ENCODE measurements around the gene ADAM12. TPM values are rescaled to one million over a fixed set of nuclear protein-coding genes. Genes with fewer than 3 reads are reported as not detected.

The ADAM12 gene
- total and polyA plus RNA-seq, 8 donors = 0.03 to 3.7 (median 0.15) TPM

DNA sequence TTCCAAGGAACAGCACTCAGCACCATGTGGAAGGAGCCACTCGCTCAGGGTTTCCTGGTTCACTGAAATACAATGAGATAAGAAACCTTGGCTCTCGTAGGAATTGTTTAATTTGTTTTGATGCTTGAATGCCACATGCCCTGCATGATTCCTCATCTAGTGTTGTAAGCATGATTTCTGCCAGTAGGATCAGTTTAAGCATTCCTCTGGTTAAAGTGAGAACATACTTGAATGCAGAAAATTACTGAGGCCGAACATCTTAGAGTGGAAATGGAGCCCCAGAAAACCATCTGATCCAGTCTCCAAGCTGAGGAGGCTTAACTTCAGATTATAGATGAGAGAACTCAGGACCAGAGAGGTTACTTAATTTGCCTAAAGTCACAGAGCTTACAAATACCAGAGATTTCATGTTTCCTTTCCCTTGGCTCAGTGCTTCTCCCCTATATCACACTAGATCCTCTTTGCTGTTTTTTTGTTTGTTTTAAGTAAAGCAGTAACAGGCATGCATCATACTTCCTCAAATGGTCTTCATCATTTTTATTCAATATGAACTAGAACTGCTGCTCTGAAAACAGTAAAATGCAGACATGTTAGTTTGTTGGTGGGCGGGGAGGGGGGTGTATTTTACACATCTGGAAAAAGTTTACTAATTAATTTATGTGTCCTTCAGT is 125.1 kb downstream of the ADAM12 start:
- no peak for ATAC-seq
- WGBS, 2 donors = 37 to 53% methylated on average over 4 of the region's 4 CpGs
- intact Hi-C loops (cut with DNase I) = no loop called here
- H3K4me3 ChIP-seq = no peak overlapping the region
- TF ChIP-seq, protein P1, sequence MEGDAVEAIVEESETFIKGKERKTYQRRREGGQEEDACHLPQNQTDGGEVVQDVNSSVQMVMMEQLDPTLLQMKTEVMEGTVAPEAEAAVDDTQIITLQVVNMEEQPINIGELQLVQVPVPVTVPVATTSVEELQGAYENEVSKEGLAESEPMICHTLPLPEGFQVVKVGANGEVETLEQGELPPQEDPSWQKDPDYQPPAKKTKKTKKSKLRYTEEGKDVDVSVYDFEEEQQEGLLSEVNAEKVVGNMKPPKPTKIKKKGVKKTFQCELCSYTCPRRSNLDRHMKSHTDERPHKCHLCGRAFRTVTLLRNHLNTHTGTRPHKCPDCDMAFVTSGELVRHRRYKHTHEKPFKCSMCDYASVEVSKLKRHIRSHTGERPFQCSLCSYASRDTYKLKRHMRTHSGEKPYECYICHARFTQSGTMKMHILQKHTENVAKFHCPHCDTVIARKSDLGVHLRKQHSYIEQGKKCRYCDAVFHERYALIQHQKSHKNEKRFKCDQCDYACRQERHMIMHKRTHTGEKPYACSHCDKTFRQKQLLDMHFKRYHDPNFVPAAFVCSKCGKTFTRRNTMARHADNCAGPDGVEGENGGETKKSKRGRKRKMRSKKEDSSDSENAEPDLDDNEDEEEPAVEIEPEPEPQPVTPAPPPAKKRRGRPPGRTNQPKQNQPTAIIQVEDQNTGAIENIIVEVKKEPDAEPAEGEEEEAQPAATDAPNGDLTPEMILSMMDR (IDR thresholded peaks at IDR 0.05) = no peak
- H3K4me1 ChIP-seq = no peaks in the 10 kb centered on the region
- FAIRE-seq = no peak
- no peak for DNase-seq
- H3K9me3 ChIP-seq = no peaks in the 10 kb centered on the region
- H3K27ac ChIP-seq = no peak overlapping the region
- no peaks in the 10 kb centered on the region for H3K27me3 ChIP-seq
- no peaks in the 10 kb centered on the region for H3K36me3 ChIP-seq

DNA sequence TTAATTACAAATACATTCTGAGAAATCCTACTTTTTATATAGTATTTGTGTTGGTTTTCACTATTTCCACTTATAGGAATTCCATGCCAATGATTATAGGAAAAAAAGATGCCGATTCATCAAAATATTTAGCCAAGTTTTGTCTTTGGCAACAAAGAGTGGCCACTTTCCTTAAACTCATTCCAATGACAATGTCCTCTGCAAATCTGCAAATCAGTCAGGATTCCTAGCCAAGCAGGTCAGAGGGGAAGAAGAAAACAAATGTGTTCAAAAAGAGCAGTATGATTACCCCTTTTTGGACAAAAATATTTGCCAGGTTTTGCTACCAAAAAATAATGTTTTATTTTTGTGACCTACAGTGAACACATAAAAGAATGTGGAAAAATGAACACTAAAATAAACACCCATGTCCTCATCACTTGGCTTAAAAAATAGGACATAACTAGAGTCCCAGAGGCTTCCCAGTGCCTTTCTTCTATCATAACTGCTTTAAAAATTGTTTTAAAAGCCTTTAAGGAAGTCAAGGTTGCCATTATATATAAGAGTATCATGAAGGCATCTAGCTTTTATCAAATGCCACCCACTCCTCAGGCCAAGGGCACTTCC is 125.9 kb downstream of the ADAM12 start:
- no peaks in the 10 kb centered on the region for H3K36me3 ChIP-seq

DNA sequence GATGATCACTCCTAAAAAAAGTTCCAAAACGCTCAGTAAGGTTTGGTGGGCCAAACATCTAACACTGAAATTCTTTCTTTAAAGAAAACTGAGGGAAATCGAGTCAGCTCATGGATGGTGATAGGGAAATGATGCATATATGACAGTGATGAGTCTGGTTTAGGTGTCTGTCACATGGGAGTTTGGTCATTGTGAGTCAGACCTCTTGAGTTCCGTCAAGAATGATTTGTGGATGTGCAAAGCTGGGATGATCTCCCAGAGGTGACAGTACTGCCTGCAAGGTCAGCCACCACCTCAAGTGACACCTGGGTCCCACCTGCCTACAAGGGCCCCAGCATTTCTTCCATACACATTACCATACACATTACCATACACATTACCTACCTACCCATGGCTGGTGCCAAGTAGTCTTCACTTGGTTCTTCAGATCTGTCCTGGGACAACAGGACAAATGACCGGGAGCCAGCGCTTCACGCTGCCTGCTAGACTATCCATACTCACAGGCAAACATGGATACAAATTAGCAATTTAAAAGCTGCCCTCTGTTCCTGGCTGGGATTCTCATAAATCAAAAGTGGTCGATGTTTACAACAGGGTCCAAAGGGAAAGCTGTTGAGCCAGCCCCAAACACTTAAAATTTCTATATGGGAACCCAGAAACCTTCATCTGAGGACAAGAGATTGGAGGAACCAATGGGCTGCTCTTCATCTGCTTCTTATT is 128.4 kb downstream of the ADAM12 start:
- 74 to 76% methylated on average over 7 of the region's 7 CpGs for WGBS, 2 donors
- Histone ChIP-seq H3K9me3 (no peaks in the 10 kb centered on the region), H3K4me3 (no peak overlapping the region), H3K27ac (no peak overlapping the region), H3K27me3 (no peaks in the 10 kb centered on the region), H3K4me1 (no peaks in the 10 kb centered on the region), H3K36me3 (no peaks in the 10 kb centered on the region)
- DNase-seq (no peak), FAIRE-seq (no peak), ATAC-seq (no peak)
- TF ChIP-seq, protein P1 (IDR thresholded peaks at IDR 0.05) = no peak
- intact Hi-C loops (cut with DNase I) = no loop called here

More for the DNA sequence above, 125.9 kb downstream of the ADAM12 start:
- no peak overlapping the region for H3K4me3 ChIP-seq
- no peak for FAIRE-seq
- H3K4me1 ChIP-seq = no peaks in the 10 kb centered on the region
- no peak overlapping the region for H3K27ac ChIP-seq
- no peaks in the 10 kb centered on the region for H3K27me3 ChIP-seq
- TF ChIP-seq, protein P1 (IDR thresholded peaks at IDR 0.05) = no peak
- no peak for ATAC-seq
- intact Hi-C loops (cut with DNase I) = no loop called here
- WGBS, 2 donors = 61 to 73% methylated on average over 1 of the region's 1 CpG
- DNase-seq = no peak
- no peaks in the 10 kb centered on the region for H3K9me3 ChIP-seq

DNA sequence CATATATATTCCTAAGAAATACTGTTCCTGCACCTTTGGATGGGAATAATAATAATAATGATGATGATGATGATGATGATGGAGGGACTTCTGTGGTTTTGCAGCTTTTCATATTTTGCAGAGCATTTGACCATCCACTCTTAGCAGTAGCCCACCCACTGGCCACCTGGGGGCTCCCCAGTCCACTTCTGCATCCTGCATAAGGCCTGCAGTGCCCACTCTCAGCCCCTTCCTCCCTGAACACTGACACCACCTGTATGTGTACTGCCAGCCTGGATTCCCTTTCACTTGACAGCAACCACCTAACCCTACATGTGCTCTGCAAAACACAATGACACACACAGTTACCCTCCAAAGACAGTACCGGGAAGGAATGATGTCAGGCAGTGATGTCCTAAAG is 131.4 kb downstream of the ADAM12 start:
- 50 to 78% methylated on average over 1 of the region's 1 CpG for WGBS, 2 donors
- Histone ChIP-seq H3K9me3 (no peaks in the 10 kb centered on the region), H3K4me3 (no peak overlapping the region), H3K27me3 (no peaks in the 10 kb centered on the region), H3K27ac (no peak overlapping the region), H3K36me3 (no peaks in the 10 kb centered on the region), H3K4me1 (no peaks in the 10 kb centered on the region)
- no peak for FAIRE-seq
- TF ChIP-seq, protein P1 (IDR thresholded peaks at IDR 0.05) = no peak
- no peak for DNase-seq
- intact Hi-C loops (cut with DNase I) = no loop called here
- no peak for ATAC-seq
